WTC11 (cell line): ENCODE results near the gene KAZN.

ENCODE experiments used
- CBFB ChIP-seq: sonication (generic); formaldehyde crosslinking; IDR thresholded peaks from 2 replicates; pipeline ENCODE4 v1.8.1; 2022; ENCODE audit warnings: mild to moderate bottlenecking, low read depth, missing genetic modification reagents
- CTCF ChIP-seq: fragments of 200-600 bp; IDR thresholded peaks from 2 replicates; pipeline ENCODE4 v1.8.0; 2022; ENCODE audit warnings: antibody characterized with exemption
- ESRRA ChIP-seq: sonication (generic); formaldehyde crosslinking; IDR thresholded peaks from 2 replicates; pipeline ENCODE4 v1.8.1; 2022; ENCODE audit warnings: mild to moderate bottlenecking, missing genetic modification reagents, borderline replicate concordance
- IRF2 ChIP-seq: sonication (generic); formaldehyde crosslinking; IDR thresholded peaks from 2 replicates; pipeline ENCODE4 v1.8.0; 2022; ENCODE audit warnings: low read depth, missing genetic modification reagents, borderline replicate concordance
- USF2 ChIP-seq: sonication (generic); formaldehyde crosslinking; IDR thresholded peaks from 2 replicates; pipeline ENCODE4 v1.8.1; 2023; ENCODE audit warnings: mild to moderate bottlenecking, missing genetic modification reagents, moderate library complexity

- peak; percentile 92 for TF ChIP-seq CTCF
- no peak for TF ChIP-seq USF2 (CRISPR knock-in tag)
- TF ChIP-seq IRF2 (CRISPR knock-in tag), result 0 out of 2 replicates have a peak, but pooled peaks have one; percentile 37
- no peak for TF ChIP-seq CBFB (CRISPR knock-in tag)
- TF ChIP-seq ESRRA (CRISPR knock-in tag), result no peak
Observed at GRCh38 chr1:15100121-15100879, 501.8 kb downstream of the KAZN start.
